NOMO-1 treated with DMSO at 0.1 percent for 48 hours (cell line): ENCODE data around the gene RBM38.

Experiments used
- DNase-seq: peaks from one replicate; lab custom pipeline; 2025; ENCODE audit not compliant: unreplicated experiment; lab: John Stamatoyannopoulos, UW

RBM38 gene

GRCh38 chr20:57433657-57434389 lies 42.6 kb downstream of the RBM38 start:
- no peak for DNase-seq

GRCh38 chr20:57434390-57434700 lies 43.1 kb downstream of the RBM38 start:
- DNase-seq, result no peak

DNA sequence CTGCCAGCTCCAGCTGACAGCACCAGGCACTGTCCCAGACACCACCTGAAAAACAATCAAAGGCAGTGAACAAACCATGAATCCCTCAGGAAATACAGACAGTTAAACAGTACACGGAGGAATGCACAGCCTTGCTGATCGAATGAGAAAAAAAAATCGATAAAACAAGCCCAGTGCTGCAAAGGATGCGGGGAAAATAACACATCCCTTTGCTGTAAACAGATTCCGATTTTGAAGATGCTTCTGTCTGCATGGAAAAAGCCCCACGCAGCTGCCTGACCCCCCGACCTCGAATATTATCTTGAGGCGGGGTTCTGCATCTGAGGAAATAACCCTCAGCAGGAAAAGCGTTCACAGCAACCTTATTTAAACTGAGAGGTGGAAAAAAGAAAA lies 43.9 kb downstream of the RBM38 start:
- no peak for DNase-seq

- DNase-seq, result peak; percentile 62
These were observed 44.5 kb downstream of the RBM38 start for GRCh38 chr20:57435498-57436222.

DNA sequence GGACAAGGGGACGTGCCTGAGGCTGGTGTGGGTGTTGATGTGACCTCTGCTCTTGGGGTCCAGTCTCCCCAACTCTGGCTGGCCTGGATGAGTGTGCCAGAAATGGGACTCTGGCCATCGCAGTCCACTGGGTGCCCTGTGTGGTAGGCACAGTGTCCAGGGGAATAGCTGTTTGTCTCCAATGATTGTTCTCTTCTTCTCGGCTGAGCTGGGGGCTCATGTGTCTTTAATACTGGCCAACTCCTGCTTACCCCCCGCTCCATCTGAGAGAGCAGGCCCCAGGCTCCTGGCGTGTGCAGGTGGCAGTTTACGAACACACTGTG lies 45.0 kb downstream of the RBM38 start:
- DNase-seq, result no peak

DNA sequence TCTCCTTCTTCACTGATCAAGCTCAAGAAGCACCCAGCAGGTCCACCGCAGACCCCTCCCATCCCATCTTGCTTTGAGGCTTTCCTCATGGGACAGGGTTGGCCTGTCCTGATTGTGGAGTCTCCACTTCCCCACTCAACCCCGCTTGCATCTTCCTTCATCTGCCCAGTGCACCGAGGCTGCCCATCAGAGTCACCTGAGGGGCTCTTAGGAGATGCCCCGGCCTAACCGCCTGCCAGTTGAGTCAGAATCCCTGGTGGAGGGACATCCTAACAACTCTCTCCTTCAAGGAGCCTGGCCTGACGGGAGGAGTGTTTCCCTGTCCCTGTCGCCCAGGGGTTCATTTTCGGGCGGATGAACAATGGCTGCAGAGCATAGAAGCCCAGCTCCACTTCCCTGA lies 46.1 kb downstream of the RBM38 start:
- no peak for DNase-seq

GRCh38 chr20:57437672-57438330 lies 46.6 kb downstream of the RBM38 start:
- no peak for DNase-seq

GRCh38 chr20:57438552-57438951 lies 47.4 kb downstream of the RBM38 start:
- DNase-seq, result no peak

DNA sequence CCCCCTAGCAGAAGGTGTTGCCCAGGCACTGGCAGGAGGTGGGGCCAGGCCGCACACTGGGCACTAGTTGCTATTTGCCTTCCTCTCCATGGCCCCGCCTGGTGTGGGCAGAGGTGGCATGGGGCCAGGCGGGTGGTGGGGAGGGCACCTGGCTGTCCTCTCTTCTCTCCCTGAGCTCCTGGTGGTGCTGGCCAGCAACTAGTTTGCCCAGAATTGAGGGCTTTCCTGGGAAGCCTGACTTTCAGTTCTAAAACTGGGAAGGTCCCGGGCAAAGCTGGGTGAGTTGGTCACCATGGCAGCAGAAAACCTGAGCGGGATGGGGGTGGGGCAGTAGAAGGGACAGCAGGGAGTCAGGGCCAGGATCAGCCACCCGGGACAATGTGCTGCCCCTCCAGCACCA lies 48.2 kb downstream of the RBM38 start:
- DNase-seq, result no peak

DNA sequence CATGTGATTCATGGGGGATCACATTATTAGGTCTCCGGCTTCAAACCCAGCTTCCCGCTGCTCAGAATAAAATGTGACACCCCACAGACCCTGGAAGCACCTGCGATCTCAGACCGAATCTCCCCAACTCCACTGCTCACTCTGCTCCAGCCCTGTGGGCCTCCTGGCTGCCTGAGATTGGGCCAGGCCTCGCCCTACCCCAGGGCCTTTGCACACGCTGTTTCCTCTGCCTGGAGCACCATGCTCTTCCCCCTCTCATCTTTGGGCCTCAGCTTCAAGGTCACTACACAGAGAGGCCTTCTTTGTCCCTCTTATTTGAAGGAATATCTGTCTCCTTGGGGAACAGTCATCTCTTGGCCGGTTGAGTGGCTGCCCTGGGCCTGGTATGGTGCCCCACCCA lies 48.8 kb downstream of the RBM38 start:
- DNase-seq, result no peak

DNA sequence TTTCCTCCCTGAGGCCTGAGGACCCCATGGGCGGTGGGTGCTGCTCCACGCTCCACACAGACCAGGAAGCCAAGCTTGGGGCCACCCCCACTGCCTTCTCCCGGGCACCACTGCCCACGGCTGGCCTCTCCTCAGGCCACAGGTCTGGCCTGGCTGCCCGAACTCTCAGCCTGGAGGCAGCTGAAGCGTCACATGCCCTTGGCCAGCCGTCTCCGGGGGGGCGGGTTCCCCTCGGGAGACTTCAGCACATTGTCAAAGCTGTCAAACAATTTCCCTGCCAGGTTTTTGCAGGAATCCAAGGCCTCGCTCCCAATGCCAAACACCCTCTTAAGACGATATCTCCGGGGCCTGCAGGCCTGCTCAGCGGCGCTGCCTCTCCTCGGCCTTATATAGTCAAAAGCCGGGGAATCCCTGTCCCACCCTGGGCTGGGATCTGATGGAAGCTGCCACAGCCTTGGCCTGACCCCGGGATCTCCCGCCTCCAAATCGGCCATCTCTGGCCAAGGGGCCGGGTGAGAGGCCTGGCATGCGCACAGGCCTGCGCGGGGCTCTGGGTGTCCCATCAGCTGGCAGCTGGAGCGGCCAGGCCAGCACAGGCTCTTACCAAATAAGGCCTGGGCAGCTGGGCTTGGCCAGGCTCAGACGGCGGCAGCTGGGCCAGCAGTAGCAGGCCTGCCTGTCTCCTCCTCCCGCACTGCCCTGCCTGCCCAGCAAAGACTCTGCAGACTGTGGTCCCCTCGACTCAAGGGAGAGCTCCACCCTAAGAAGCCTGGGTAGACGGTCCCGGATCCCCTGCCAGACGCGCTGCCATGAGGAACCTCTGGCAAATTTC lies 49.7 kb downstream of the RBM38 start:
- no peak for DNase-seq

- no peak for DNase-seq
These were observed 50.4 kb downstream of the RBM38 start for GRCh38 chr20:57441510-57442154.

DNA sequence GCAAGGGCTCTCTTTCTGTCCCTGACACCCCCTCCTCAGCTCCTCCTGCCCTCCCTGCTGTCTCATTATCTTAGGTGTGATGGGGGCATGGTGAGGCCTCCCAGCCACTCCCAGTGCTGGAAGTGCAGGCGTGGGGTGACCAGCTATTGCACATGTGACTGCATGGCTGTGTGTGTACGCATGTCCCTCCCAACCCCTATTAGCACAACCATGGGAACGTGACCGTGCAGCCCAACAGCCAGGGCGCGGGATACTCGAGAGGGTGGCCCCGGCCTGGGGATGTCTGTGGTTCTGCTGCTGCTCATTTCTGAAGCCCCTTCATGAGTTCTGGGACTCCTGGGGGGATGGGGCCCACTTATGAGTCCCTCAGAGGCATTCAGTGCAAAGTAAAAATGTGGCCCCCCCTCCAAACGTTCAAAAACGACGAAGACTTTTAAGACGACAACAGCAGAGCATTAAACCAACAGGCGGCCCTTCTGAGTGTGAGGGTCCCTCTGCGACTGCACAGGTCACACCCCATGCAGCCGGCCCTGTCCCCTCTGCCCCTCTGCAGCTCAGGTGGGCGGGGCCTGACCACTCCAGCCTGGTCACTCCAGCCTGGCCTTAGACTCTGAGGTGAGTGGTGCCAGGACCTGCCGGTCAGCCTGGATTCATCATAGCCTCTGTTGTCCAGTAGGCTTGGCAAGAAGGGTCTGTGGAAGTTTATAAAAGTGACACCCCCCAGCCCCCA lies 51.1 kb downstream of the RBM38 start:
- DNase-seq, result no peak

- no peak for DNase-seq
These were observed 51.7 kb downstream of the RBM38 start for GRCh38 chr20:57442888-57443239.

- DNase-seq, result no peak
These were observed 52.4 kb downstream of the RBM38 start for GRCh38 chr20:57443349-57444265.

- DNase-seq, result no peak
These were observed 53.3 kb downstream of the RBM38 start for GRCh38 chr20:57444394-57445048.

DNA sequence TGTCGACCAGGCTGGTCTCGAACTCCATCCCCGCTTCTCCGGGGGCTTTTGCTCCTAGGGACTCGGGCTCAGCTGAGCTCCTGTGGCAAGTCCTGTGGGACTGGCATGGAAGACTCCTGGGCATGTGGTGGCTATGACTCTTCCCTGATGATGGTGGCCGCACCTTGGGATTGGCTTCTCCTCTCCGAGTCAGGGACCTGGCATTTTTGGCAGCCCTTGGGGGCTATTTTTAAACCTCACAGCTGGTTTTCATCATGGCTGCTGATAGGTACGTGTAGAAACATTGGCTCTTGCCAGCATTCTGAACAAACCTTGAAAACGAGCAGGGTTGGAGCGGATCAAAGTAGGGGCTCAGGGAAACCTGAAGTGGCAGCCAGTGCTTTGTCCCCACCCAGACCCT lies 54.1 kb downstream of the RBM38 start:
- DNase-seq, result no peak

- no peak for DNase-seq
These were observed 54.6 kb downstream of the RBM38 start for GRCh38 chr20:57445774-57446173.

DNA sequence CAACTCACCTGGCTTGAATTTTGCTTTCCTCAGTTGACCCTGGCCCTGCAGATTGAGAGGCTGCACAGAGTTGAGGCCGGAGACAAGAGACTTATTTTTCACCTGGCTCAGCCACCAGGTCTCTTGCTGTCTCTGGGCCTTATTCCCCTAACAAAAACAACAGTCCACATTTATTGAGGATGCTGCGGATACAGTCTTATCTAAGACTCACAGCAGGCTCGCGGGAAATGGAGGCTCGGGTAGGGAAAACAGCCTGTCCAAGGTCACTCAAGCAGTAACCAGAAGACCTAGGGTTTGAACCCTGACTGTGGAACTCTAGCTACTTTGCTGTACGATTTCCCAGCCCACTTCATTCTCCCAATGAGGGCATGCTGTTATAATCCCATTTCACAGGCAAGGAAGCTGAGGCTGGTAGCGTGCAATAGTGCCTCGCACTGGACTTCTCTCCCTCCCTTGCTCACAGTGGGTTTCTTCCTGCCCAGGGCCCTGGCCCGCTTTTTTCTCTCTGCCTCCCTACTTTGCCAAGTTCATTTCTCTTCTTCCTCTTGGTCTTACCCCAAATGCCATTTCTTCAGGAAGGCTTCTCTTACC lies 57.7 kb downstream of the RBM38 start:
- DNase-seq, result no peak
